ENCODE measurements around the gene GMDS.
A peak's percentile ranks its signal among the peaks of the same experiment; 100 is the strongest.

Gene GMDS

DNA sequence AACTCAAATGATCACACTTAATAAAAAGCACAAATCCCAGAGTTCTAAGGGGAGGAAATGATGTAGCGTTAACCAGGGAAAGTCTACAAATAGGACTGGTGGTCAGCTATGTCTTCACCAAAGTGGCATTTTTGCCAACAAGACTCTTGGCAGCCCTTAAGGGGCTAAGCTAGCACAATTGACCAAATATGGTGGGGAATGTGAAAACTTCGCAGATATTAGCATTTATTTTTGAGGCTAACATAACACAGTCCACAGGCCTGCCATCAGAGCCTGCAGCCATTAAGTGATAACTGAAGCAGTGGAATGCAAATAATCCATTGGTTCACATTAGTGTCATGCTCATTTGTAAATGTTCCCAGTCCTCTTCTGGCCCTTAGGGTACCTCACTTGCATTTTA lies 361.1 kb downstream of the GMDS start:
- DNase-seq: no peak

DNA sequence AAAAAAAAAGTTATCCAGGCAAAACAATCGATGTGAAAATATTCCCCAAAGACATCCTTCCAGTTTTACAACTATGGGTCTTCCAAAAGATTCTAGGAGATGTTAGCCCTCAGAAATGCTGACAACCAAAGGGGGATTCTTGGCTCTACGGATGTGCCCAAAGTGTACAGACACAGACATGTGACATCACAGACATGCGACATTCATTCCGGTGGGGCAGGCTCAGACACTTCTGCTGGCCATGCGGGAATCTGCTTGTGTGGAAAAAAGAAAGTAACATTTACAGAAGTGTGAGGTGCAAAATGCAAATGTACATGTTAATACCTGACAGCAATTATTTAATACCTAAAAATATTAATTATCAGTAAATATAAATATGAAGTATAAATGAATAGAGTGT lies 367.1 kb downstream of the GMDS start:
- no peak for DNase-seq

DNA sequence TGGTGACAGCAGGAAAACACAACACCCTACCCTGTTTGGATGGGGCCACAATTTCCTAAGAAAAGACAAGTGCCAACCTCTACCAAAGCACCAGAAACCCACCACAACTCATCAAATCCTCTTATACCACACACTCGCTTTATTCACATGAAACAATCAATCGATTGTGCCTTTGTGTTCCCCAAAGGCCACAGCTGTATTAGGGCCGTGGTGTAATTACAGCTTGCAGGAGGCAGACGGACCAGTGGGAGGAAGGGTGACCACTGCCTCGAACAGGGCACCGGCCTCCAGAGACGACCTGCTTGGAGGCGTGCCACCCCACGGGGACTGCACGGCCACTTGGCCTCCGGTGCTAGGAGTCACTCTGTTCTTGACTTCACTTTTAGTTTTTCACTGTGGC lies 371.6 kb downstream of the GMDS start:
- no peak for DNase-seq

DNA sequence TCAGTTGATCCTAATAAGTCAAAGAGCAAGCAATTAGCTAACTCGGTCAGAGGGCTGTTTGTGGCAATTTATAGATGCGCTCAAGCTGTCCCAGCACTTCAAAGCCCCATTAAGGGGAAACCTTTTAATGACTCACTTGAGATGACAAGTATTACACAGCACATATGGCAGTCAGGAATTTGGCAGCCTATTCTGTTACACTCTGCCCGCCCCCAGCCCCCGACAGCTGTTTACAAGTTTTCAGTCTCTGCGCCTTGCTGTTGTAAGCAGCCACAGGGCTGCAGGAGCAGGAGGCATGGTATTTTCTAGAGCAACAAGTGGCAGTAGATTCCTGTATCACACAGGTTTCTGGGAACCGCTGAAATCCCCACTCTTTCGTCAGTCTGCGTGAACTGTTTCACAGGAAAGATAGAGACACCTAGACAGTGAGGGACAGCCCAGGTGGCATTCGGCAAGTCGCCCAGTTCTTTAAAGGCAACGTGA lies 372.7 kb downstream of the GMDS start:
- DNase-seq: no peak

DNA sequence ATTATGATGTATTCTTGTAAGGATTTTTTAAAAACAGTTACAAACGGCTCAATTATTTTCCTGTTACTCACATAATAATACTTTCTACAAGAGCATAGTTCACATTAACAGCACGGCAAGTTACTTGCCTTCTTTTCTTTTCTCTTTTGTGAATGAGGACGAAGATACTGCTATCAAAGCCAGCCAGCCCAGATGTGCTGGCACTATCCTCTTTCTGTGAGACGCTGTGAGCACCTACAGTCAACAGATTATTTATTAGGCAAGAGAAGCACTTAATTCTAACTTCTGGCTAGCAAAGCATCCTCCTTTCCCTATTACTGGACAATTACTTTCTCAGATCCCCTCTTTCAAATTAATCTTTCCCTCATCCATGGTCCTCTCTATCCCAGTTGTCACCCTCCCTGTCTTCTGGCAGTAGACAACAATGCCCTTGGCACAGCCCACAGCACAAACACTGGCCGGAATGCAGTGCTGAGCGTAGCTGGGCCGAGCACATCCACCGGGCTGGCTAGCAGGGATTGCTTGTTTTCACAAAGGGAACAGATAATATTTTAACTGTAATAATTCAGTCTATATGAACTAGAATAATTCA lies 373.6 kb downstream of the GMDS start:
- no peak for DNase-seq

DNA sequence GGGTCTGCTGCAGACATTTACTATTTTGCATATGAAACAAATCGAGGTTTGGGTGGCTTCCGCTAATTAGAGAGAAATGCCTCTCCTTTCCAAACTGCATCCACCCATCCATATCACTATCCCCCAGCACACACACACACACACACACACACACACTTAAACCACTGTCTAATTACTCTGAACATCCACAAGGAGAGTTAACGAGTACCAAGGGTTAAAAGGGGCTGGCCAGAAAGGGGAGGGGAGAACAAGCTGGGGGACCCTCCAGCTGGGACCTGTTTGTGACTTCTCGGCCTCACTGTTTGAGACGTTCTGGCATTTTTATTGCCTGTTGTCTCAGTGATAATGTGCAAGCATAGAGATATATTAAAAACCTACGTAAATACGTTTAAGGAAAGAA lies 374.5 kb downstream of the GMDS start:
- peak in 1 of 2 experiments; percentile 64 for DNase-seq

DNA sequence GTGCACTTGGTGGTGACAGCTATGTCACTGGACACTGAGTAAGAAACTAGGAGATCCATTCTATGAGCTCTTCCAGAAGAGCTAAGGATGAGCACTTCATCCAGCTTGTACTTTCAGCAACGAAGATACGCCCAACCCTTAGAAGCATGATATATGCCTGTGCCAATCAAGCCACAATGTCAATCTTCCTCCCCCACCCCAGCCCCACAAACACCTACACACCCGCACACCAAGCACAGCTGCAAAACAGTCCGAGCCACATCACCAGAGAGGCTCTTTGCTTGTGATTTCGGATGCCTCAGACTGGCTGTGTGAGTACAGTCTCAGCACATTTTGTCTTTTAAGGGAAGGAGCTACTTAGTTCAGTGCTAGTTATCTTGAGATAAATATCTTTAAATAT lies 375.2 kb downstream of the GMDS start:
- no peak for DNase-seq

DNA sequence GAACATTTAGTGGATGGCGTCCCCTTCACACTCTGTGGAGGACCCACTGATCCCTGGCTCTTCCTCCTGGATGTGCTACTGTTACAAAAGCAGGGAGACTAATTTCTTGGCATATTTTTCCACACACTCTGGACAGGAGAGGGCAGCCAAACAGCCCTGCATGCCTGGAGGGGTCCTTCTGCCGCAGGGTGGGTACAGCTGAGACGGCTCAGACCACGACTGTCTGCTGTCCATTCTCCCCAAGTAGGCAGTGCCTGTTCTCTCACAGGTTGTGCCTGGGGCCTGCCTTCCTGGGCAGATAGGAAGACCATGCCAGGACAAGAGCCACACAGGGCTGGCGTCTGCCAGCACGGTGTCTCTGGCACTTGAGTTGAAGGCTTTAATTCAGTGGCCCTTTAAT lies 375.6 kb downstream of the GMDS start:
- DNase-seq: no peak

DNA sequence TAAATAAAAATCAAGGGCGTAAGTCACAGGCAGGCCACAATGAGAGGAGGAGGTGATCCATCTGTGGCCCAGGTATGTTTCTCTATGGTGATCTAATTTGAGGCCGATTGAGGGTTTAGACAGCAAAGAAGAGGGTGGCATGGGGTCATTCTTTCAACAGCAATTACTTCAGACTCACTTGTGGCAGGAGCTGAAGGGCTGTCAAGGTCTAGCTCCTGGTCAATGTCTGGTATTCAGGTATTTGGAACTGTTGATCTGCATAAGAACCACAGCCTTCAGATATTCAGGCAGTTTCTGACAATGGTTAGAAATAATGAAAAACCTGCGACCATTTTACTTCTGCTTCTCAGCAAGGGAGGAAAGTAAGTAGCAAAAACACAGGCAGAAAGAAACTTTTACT lies 376.1 kb downstream of the GMDS start:
- DNase-seq: no peak

DNA sequence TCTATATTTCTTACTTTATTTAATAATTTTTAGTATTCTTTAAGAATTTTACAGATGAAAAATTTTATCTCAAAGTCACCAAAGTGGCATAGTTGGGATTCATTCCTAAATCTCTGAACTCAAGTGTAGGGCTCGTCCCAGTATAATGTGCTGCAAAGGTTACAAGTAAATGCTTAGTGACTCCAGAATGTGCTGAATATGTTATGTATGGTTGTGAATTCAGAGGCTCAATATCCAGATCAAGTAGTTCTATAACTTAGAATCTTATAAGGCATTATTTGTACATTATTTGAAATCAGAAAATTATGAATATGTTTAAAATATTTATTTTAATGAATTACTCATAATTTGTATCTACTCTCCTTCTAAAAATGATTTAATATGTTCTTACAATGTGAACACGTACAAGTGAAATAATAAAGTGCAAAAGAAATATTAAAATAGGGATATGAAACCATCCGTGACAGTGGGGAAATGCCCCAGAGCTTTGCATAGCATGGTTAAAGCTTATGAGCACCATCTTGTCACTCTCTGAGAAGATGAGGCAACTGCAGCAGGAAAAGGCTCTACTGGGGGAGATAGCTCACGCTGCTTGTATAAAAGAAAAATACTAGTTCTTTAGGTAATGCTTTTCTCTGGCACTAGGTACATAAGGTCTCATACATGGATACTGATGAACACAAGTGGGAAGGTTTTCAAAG lies 376.7 kb downstream of the GMDS start:
- peak in 1 of 2 experiments; percentile 14 for DNase-seq

DNA sequence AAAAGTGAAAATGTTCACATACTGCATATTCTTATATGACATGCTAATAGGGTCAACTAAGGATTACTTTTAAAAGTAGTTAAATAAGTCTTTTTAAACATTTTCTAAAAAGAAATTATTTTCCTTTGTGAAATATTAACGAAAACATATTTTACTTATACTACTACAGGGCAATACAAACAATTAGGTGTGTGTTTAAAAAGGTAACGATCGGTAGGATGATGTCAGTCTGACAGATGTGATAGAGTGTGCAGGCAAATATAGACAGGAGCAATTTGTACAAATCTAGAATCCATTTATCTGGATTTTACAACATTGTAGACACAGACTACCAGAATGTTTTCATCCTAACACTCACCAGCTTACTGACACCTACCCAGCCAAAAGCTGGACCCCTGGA lies 378.2 kb downstream of the GMDS start:
- no peak for DNase-seq

DNA sequence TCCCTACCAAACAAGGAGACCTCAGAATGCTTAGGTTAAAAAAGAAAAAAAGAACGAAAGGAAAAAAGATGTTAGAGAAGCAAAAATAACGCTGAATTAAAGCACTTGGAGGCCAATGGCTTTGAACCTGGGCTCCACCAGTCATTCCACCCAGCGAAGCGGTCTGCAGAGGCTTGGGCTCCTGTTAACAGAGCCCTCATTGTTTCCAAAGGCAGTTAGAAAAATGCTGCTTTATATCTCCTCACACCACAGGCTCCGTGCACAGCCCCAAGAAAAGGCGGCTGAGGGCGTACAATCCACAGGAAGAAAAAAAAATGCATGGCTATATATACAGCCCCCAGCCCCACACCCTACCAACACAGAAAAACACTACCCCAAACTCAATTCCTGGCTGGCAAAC lies 379.8 kb downstream of the GMDS start:
- DNase-seq: peak; percentile 28 to 80

DNA sequence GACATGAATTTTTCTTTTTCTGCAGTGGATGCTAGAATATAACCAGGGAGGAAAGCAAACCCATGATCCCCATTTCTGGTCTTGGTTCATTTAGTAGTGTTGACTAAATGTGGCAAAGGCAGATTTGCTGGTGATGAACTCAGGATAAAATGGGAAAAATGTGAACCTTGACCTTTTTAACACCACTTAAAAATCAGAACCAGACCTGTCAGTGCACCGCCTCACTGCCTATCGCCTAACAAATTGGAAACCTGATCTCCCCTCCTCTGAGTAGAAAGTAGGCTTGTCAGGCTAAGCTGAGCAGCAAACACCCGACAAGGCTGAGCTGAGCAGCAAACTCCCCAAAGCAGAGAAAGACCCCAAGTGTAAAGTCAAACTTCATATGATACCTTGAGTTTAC lies 380.9 kb downstream of the GMDS start:
- DNase-seq: peak; percentile 51 to 76

DNA sequence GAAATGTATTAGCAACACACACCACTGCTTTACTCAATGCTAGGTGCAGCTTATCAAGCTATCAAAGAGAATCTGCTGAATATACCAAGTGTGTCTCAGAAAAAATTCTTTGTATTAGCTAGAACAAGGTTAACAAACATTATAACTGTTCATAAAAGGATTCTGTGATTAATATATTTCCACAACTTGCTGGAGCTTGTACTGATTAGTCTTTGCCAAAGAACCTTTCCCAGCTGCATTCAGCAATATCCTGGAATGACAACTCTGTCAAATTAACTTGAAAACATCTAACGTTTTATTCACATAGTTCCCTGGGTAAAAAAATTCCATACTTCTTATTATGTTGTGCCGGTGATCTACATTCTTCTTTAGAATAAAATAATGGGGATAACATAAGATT lies 383.0 kb downstream of the GMDS start:
- DNase-seq: no peak

DNA sequence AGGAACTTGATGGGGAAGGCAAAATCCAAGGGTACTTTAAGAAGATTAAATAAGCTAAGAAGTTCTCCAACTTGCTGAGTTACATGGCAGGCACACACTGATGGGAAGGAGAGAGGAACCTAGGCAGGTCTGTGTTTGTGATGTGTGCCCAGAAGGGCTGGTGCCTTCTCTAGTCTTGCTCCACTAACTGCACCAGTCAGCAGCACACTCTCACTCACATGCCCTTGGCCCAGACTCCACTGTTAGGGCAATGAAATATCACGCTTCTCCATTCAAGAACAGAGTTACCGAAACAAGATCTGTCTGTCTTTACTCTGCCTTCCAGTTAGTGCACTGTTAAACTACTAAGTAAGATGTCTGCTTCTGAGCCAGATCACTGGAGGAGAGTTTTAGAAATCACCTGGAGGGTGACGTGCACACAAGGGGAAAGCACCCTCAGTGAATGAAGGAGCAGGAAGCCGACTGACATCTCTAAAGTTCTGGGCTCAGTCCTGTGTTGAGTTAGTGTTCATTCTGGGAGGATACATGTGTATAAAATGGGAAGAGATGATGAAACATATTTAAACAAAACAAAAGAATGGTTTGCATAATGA lies 384.6 kb downstream of the GMDS start:
- DNase-seq: peak in 1 of 2 experiments; percentile 35

DNA sequence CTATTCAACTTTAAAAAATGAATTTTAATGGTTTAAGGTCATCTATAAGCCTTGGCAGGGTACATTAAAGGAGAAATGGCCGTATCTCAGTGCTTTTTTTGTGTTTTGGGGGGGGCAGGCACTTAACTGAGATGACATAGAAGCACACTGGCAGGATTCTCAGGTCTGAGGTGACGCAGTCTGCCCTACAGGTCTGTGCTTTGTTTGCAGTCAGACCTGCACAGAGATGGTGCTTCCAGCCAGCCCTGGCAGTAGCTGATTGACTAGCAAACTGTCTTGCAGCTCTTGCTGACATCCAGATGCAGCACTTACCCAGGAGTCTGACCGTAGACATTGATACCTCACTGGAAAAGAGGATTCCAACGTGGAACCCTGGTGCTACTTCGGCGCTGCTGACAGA lies 386.5 kb downstream of the GMDS start:
- DNase-seq: no peak

DNA sequence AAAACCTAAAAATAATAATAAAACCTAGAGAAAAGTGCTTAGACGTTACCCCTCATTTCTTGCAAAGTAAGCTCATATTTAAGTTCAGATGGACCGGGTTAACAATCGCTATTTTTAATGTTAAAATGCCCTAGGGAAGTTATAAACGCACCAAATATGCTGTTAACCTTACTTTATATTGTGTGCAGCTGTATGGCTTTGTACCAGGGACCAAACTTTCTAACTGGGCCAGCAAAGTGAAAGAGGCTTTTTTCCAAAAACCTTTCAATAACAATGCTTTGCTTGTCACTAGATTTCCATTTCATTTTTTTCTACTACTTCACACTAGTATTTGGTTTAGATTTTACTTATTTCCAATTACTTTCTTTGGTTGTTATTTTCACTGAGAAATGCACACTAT lies 387.2 kb downstream of the GMDS start:
- no peak for DNase-seq

DNA sequence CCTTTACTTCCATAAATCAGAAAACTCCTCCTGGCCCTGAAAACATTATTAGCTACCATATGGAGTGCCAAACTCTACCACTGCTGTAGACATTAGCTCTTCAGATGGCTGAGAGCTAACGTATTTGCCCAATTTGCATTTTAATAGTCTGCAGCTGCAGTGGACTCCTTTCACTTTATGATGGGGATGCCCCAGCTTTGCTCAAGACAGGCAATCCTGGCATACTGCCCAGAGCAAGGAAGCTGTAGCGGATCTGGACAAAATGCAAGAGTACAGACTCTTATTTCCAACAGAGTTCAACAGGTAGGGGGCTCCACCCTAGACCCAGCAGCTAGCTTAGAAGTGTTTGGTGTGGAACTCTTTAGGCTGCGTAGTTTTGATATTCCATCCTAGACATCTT lies 389.0 kb downstream of the GMDS start:
- DNase-seq: peak; percentile 90 to 94

DNA sequence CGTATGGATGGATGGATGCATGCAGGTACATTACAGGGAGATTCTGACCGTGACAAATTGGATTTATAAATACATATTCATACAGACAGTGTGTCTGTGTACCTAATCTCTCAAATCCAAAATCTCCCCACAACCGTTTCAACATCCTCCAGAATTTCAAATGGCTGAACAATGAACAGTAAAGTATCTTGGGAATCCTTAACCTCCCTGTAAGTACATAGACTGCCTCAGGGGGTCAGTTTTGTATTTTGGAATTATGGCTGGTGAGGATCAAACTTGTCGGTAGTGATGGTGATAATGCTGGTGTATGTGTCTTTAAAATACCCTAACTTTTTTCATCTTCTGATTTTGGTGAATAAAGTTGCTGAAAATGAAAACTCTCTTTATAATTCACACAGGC lies 389.5 kb downstream of the GMDS start:
- DNase-seq: no peak

DNA sequence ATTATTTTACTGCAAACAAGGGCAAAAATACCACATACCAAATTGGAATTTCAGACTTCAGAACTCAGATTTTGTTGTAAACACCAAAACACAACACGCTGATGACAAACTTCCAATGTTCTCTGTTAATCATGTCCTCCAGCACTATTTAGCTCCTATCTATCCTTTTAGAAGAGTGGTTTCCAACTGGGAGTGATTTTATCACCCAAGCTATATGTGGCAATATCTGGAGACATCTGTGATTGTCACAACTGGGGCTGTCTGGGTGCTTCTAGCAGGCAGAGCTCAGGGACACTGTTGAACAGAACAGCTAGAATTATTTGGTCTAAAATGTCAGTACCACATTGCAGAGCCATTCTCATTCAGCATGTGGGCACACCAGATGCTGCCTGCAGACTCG lies 391.1 kb downstream of the GMDS start:
- DNase-seq: no peak

DNA sequence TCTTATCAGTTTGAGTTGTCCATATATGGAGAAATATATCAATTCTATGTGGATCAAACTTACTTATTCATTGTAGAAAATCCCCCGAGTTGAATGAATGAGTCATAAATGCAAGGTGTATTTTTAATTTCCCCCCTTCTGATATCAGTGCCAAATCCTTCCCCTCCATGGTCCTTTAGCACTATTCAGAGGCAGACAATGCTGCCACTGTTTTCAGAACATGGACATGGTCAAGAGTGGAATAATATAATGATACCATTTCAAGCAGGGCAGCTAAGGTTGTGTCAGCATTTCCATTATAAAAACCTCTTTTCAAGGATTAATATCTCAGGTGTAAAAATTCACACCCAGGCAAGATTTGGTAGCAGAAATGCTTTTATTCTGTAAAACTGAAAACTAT lies 391.6 kb downstream of the GMDS start:
- no peak for DNase-seq

DNA sequence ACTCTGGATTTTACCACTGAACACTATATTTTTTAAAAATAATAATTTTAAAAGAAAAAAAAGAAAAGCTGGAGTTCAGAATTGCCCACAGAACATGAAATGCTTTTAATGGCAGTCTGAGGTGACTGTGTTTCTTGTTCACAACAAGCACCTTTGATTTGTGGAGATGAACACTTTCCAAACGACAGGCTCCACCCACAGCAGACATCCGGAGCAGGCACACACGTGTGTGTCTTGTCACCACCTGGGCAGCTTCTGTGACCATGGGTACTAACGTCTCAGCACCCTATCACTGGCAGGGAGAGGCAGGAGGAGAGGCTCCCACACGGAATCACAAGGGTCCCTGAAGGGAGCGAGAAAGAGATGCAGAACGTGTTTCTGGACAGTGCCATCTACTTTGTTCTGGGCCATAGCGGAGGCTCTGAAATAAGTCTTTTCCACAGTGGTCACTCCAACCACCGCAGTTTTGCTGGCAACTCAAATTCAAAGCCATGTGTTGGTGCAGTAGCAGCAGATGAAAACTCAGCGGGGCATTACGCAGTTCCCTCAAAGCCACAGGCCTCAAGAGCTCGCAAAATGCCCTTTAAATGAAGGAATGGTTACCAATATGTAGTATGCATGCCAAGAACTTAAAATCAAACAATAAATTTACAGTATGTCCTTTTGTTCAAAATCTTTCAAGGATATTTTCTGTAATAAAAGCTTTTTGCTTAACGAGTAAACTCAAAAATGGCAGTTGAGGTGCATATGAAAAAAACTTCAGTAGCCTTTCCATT lies 393.5 kb downstream of the GMDS start:
- DNase-seq: no peak

DNA sequence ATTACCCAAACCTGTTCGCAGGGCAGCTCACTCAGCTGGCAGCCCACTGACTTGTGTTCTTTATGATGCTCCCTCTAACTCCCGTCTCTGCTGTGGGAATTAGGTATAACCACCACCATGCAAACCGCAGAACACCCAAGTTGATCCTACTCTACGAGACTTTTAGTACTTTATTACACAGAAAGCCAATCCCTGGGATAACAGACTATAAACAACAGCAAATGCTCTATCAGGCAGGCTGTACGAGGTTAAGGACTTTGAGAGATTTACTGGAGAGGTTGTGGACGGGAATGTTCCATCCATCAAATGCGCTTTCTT lies 394.6 kb downstream of the GMDS start:
- DNase-seq: no peak
